ENCODE measurements around the gene MRPS27.

MRPS27 gene

DNA sequence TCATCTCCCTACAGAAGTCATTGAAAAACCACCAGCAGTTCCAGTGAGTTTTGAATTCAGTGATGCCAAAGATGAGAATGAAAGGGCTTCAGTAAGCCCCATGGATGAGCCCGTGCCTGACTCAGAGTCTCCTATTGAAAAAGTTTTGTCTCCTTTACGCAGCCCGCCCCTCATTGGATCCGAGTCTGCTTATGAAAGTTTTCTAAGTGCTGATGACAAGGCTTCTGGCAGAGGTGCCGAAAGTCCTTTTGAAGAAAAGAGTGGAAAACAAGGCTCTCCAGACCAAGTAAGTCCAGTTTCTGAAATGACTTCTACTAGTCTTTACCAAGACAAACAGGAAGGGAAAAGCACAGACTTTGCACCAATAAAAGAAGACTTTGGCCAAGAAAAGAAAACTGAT is 122.6 kb downstream of the MRPS27 start:
- Histone ChIP-seq H3K4me1 (no peaks in the 10 kb centered on the region), H3K9me3 (ENCODE audit: control insufficient read depth, low read length) (no peaks in the 10 kb centered on the region), H3K27me3 (ENCODE audit: control insufficient read depth, insufficient read depth, low read length) (no peaks in the 10 kb centered on the region), H3K4me2 (ENCODE audit: low read length) (no peak overlapping the region), H3K36me3 (ENCODE audit: control insufficient read depth, insufficient read depth, low read length) (no peaks in the 10 kb centered on the region), H3K27ac (no peak overlapping the region), H3K79me2 (no peaks in the 10 kb centered on the region), H3K4me3 (ENCODE audit: low read depth, low read length) (no peak overlapping the region), H2AFZ (no peak overlapping the region), H3K9ac (no peak overlapping the region)
- TF ChIP-seq CTCF (IDR thresholded peaks at IDR 0.05) = no peak

DNA sequence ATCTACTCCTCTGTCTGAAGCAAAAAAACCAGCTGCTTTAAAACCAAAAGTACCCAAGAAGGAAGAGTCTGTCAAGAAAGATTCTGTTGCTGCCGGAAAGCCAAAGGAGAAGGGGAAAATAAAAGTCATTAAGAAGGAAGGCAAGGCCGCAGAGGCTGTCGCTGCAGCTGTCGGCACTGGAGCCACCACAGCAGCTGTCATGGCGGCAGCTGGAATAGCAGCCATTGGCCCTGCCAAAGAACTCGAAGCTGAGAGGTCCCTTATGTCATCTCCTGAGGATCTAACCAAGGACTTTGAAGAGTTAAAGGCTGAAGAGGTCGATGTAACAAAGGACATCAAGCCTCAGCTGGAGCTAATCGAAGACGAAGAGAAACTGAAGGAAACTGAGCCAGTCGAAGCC is 124.5 kb downstream of the MRPS27 start:
- Histone ChIP-seq H3K9me3 (ENCODE audit: control insufficient read depth, low read length) (no peaks in the 10 kb centered on the region), H3K4me3 (ENCODE audit: low read depth, low read length) (no peak overlapping the region), H3K4me2 (ENCODE audit: low read length) (no peak overlapping the region), H3K27ac (no peak overlapping the region), H3K4me1 (no peaks in the 10 kb centered on the region), H3K27me3 (ENCODE audit: control insufficient read depth, insufficient read depth, low read length) (no peaks in the 10 kb centered on the region), H3K36me3 (ENCODE audit: control insufficient read depth, insufficient read depth, low read length) (no peaks in the 10 kb centered on the region), H3K79me2 (no peaks in the 10 kb centered on the region), H2AFZ (no peak overlapping the region), H3K9ac (no peak overlapping the region)
- no peak for TF ChIP-seq CTCF (IDR thresholded peaks at IDR 0.05)

- TF ChIP-seq CTCF (IDR thresholded peaks at IDR 0.05) = no peak
- H3K79me2 ChIP-seq = no peaks in the 10 kb centered on the region
- no peaks in the 10 kb centered on the region for H3K4me1 ChIP-seq
- no peak overlapping the region for H3K4me3 ChIP-seq (ENCODE audit: low read depth, low read length)
- no peak overlapping the region for H3K4me2 ChIP-seq (ENCODE audit: low read length)
- no peak overlapping the region for H3K27ac ChIP-seq
- H3K36me3 ChIP-seq (ENCODE audit: control insufficient read depth, insufficient read depth, low read length) = no peaks in the 10 kb centered on the region
- H3K9me3 ChIP-seq (ENCODE audit: control insufficient read depth, low read length) = no peaks in the 10 kb centered on the region
- no peak overlapping the region for H2AFZ ChIP-seq
- no peaks in the 10 kb centered on the region for H3K27me3 ChIP-seq (ENCODE audit: control insufficient read depth, insufficient read depth, low read length)
- H3K9ac ChIP-seq = no peak overlapping the region
Measured at GRCh38 chr5:72194846-72195245, 125.2 kb downstream of the MRPS27 start.

GRCh38 chr5:72191404-72191803 is 128.6 kb downstream of the MRPS27 start:
- Histone ChIP-seq H2AFZ (no peak overlapping the region), H3K4me3 (ENCODE audit: low read depth, low read length) (no peak overlapping the region), H3K9me3 (ENCODE audit: control insufficient read depth, low read length) (no peaks in the 10 kb centered on the region), H3K9ac (no peak overlapping the region), H3K27ac (no peak overlapping the region), H3K36me3 (ENCODE audit: control insufficient read depth, insufficient read depth, low read length) (no peaks in the 10 kb centered on the region), H3K4me1 (no peaks in the 10 kb centered on the region), H3K27me3 (ENCODE audit: control insufficient read depth, insufficient read depth, low read length) (no peaks in the 10 kb centered on the region), H3K79me2 (no peaks in the 10 kb centered on the region), H3K4me2 (ENCODE audit: low read length) (no peak overlapping the region)
- no peak for TF ChIP-seq CTCF (IDR thresholded peaks at IDR 0.05)

GRCh38 chr5:72189146-72189545 is 130.9 kb downstream of the MRPS27 start:
- no peaks in the 10 kb centered on the region for H3K27me3 ChIP-seq (ENCODE audit: control insufficient read depth, insufficient read depth, low read length)
- H3K27ac ChIP-seq = no peak overlapping the region
- TF ChIP-seq CTCF (IDR thresholded peaks at IDR 0.05) = no peak
- H3K36me3 ChIP-seq (ENCODE audit: control insufficient read depth, insufficient read depth, low read length) = no peaks in the 10 kb centered on the region
- no peak overlapping the region for H3K4me2 ChIP-seq (ENCODE audit: low read length)
- H3K4me3 ChIP-seq (ENCODE audit: low read depth, low read length) = no peak overlapping the region
- H3K79me2 ChIP-seq = no peaks in the 10 kb centered on the region
- H3K9ac ChIP-seq = no peak overlapping the region
- H3K4me1 ChIP-seq = no peaks in the 10 kb centered on the region
- H2AFZ ChIP-seq = no peak overlapping the region
- H3K9me3 ChIP-seq (ENCODE audit: control insufficient read depth, low read length) = no peaks in the 10 kb centered on the region
